ELR (cell line): ENCODE data around the gene NHLH1.
A peak's percentile ranks its signal among the peaks of the same experiment; 100 is the strongest.

Source experiments
- DNase-seq: peaks from one replicate; pipeline ENCODE4 v3.0.0-alpha.2; 2015; ENCODE audit warnings: low read depth

NHLH1 gene

GRCh38 chr1:160359559-160360226 lies 7.2 kb upstream of the NHLH1 start:
- DNase-seq: no peak

GRCh38 chr1:160360227-160360695 lies 6.6 kb upstream of the NHLH1 start:
- DNase-seq: no peak

- DNase-seq: no peak
Measured at GRCh38 chr1:160361199-160361598, 5.7 kb upstream of the NHLH1 start.

GRCh38 chr1:160361814-160362167 lies 5.1 kb upstream of the NHLH1 start:
- no peak for DNase-seq

GRCh38 chr1:160362168-160362957 lies 4.5 kb upstream of the NHLH1 start:
- DNase-seq: no peak

GRCh38 chr1:160363010-160363409 lies 3.9 kb upstream of the NHLH1 start:
- no peak for DNase-seq

GRCh38 chr1:160363951-160364735 lies 2.7 kb upstream of the NHLH1 start:
- DNase-seq: no peak

GRCh38 chr1:160365325-160365724 lies 1.5 kb upstream of the NHLH1 start:
- no peak for DNase-seq

- DNase-seq: no peak
Measured at GRCh38 chr1:160367516-160367900, 637 bp downstream of the NHLH1 start.

GRCh38 chr1:160367934-160368923 lies 1.4 kb downstream of the NHLH1 start:
- no peak for DNase-seq

- no peak for DNase-seq
Measured at GRCh38 chr1:160369087-160369486, 2.2 kb downstream of the NHLH1 start.

GRCh38 chr1:160370561-160371345 lies 3.9 kb downstream of the NHLH1 start:
- DNase-seq: no peak

- no peak for DNase-seq
Measured at GRCh38 chr1:160371346-160371631, 4.4 kb downstream of the NHLH1 start.

- no peak for DNase-seq
Measured at GRCh38 chr1:160371756-160372155, 4.9 kb downstream of the NHLH1 start.

GRCh38 chr1:160373696-160374095 lies 6.8 kb downstream of the NHLH1 start:
- DNase-seq: no peak

- peak; percentile 20 for DNase-seq
Measured at GRCh38 chr1:160374306-160375110, 7.6 kb downstream of the NHLH1 start.

- peak; percentile 82 for DNase-seq
Measured at GRCh38 chr1:160375788-160376524, 9.1 kb downstream of the NHLH1 start.

GRCh38 chr1:160376525-160377131 lies 9.8 kb downstream of the NHLH1 start:
- peak; percentile 79 for DNase-seq
